OCI-LY3 (cell line): Measurements from ENCODE around the gene TNRC6C.

ENCODE experiments used
- H2AFZ ChIP-seq: fragments of 200-600, 300-600 bp; shearing (Covaris generic); 2 replicates; pipeline ENCODE4 v1.6.0; 2014; ENCODE audit warnings: antibody characterized with exemption, low read depth, low read length
- H3K27ac ChIP-seq: fragments of 200-600, 300-600 bp; sonication (generic); 2 replicates; pipeline ENCODE4 v1.5.1; 2014; ENCODE audit warnings: mild to moderate bottlenecking, low read length, moderate library complexity, mixed read lengths
- H3K27me3 ChIP-seq: fragments of 200-600, 300-600 bp; sonication (generic); 2 replicates; pipeline ENCODE4 v1.6.1; 2014; ENCODE audit warnings: low read depth, low read length, mixed read lengths
- H3K36me3 ChIP-seq: fragments of 200-600, 300-600 bp; sonication (generic); replicated peaks from 2 replicates; pipeline ENCODE3; 2014; ENCODE audit warnings: low read depth, low read length, mixed read lengths
- H3K4me1 ChIP-seq: fragments of 300-600, 200-600 bp; sonication (generic); 2 replicates; pipeline ENCODE4 v1.6.1; 2014; ENCODE audit warnings: low read length, mixed read lengths
- H3K4me2 ChIP-seq: fragments of 200-600, 300-600 bp; sonication (generic); 2 replicates; pipeline ENCODE4 v1.6.1; 2014; ENCODE audit warnings: low read length, mixed read lengths
- H3K4me3 ChIP-seq: fragments of 300-600, 200-600 bp; sonication (generic); 2 replicates; pipeline ENCODE4 v1.5.1; 2014; ENCODE audit warnings: antibody characterized with exemption, mild to moderate bottlenecking, low read length, moderate library complexity
- H3K79me2 ChIP-seq: fragments of 300-600, 200-600 bp; shearing (Covaris generic); 2 replicates; pipeline ENCODE4 v1.6.1; 2014; ENCODE audit warnings: mild to moderate bottlenecking, low read length, mixed read lengths
- H3K9ac ChIP-seq: fragments of 300-600, 200-600 bp; shearing (Covaris generic); 2 replicates; pipeline ENCODE4 v1.6.0; 2014; ENCODE audit warnings: mild to moderate bottlenecking, low read length, moderate library complexity
- H3K9me3 ChIP-seq: fragments of 200-600, 300-600 bp; shearing (Covaris generic); 2 replicates; pipeline ENCODE4 v1.6.1; 2014; ENCODE audit warnings: low read length, mixed read lengths; ENCODE audit not compliant: insufficient read depth
- H4K20me1 ChIP-seq: fragments of 200-600, 300-600 bp; sonication (generic); 2 replicates; pipeline ENCODE4 v1.6.1; 2016; ENCODE audit warnings: low read length, mixed read lengths; ENCODE audit not compliant: insufficient read depth
- EZH2phosphoT487 ChIP-seq: fragments of 200-600 bp; shearing (Covaris generic); IDR thresholded peaks from 2 replicates; pipeline ENCODE4 v1.6.1; 2018; ENCODE audit warnings: antibody characterized with exemption, mixed run types, low read depth
- TF ChIP-seq, protein P1 (sequence below): fragments of 200-600, 300-600 bp; sonication (generic); IDR thresholded peaks from 2 replicates; pipeline ENCODE4 v1.5.1; 2014; ENCODE audit warnings: antibody characterized with exemption, low read length, low read depth

TNRC6C gene

DNA sequence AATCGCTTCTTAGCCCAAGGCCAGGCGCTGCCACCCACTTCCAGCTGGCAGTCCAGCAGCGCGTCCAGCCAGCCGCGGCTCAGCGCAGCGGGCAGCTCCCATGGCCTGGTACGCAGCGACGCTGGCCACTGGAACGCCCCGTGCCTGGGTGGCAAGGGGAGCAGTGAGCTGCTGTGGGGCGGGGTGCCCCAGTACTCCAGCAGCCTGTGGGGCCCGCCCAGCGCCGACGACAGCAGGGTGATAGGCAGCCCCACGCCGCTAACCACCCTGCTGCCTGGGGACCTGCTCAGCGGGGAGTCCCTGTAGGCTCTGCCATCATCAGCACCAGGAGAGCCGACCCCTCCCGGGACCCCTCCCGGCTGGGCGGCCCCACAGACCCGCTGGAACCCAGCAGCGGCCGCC lies 146.0 kb downstream of the TNRC6C start:
- TF ChIP-seq, protein P1, sequence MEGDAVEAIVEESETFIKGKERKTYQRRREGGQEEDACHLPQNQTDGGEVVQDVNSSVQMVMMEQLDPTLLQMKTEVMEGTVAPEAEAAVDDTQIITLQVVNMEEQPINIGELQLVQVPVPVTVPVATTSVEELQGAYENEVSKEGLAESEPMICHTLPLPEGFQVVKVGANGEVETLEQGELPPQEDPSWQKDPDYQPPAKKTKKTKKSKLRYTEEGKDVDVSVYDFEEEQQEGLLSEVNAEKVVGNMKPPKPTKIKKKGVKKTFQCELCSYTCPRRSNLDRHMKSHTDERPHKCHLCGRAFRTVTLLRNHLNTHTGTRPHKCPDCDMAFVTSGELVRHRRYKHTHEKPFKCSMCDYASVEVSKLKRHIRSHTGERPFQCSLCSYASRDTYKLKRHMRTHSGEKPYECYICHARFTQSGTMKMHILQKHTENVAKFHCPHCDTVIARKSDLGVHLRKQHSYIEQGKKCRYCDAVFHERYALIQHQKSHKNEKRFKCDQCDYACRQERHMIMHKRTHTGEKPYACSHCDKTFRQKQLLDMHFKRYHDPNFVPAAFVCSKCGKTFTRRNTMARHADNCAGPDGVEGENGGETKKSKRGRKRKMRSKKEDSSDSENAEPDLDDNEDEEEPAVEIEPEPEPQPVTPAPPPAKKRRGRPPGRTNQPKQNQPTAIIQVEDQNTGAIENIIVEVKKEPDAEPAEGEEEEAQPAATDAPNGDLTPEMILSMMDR, result no peak
- TF ChIP-seq EZH2phosphoT487, result no peak
- Histone ChIP-seq H3K9ac (no peak overlapping the region), H3K27me3 (no peaks in the 10 kb centered on the region), H2AFZ (no peak overlapping the region), H3K79me2 (no peaks in the 10 kb centered on the region), H4K20me1 (no peaks in the 10 kb centered on the region), H3K4me3 (no peak overlapping the region), H3K9me3 (no peaks in the 10 kb centered on the region), H3K4me1 (no peaks in the 10 kb centered on the region), H3K4me2 (no peak overlapping the region), H3K36me3 (peaks cover 3% of the 10 kb centered on the region), H3K27ac (no peak overlapping the region)

DNA sequence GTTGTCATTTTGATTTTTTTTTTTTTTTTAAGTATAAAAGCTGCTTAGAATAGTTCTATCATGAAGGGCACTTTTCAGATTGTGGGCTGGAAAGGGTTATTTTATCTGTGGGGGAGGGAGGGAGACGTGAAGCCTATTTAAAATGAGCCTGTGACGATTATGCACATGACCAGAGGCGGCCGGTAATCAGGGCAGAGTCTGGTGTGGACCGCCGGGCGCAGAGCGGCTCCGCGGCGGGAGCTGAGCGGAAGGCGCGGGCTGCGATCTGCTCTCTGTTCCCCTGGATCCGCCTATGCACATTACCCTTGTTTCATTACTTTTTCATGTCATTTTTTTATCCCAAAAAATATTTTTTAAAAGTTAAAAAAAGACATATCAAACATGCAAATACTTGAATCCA lies 146.6 kb downstream of the TNRC6C start:
- Histone ChIP-seq H3K4me1 (no peaks in the 10 kb centered on the region), H3K27ac (no peak overlapping the region), H4K20me1 (no peaks in the 10 kb centered on the region), H3K9me3 (no peaks in the 10 kb centered on the region), H3K36me3 (peaks cover 5% of the 10 kb centered on the region), H3K27me3 (no peaks in the 10 kb centered on the region), H3K9ac (no peak overlapping the region), H3K79me2 (no peaks in the 10 kb centered on the region), H2AFZ (no peak overlapping the region), H3K4me2 (no peak overlapping the region), H3K4me3 (no peak overlapping the region)
- TF ChIP-seq, protein P1, result no peak
- TF ChIP-seq EZH2phosphoT487, result no peak

DNA sequence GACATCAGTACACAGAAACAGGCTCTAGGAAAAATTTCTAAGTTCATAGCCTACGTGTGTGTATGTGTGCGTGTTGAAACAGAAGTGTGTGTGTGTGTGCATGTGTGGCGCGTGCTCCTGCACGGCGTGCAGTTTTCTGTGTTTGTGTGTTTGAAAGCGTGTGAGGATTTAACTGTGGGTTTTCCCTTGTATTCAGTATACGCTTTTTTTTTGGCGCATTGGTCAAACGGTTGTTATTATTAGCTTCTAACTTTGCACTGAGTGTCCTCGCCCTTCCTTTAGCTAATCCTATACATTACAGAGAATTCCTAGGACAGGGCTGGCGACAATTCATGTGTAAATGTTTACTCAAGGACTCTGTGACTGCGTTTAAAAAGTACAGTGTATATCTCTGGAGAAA lies 147.0 kb downstream of the TNRC6C start:
- no peak overlapping the region for H3K4me2 ChIP-seq
- no peak overlapping the region for H2AFZ ChIP-seq
- peaks cover 9% of the 10 kb centered on the region for H3K36me3 ChIP-seq
- no peaks in the 10 kb centered on the region for H3K9me3 ChIP-seq
- H4K20me1 ChIP-seq, result no peaks in the 10 kb centered on the region
- TF ChIP-seq EZH2phosphoT487, result no peak
- TF ChIP-seq, protein P1, result no peak
- H3K27me3 ChIP-seq, result no peaks in the 10 kb centered on the region
- no peak overlapping the region for H3K9ac ChIP-seq
- no peaks in the 10 kb centered on the region for H3K79me2 ChIP-seq
- H3K4me1 ChIP-seq, result no peaks in the 10 kb centered on the region
- no peak overlapping the region for H3K27ac ChIP-seq
- H3K4me3 ChIP-seq, result no peak overlapping the region

DNA sequence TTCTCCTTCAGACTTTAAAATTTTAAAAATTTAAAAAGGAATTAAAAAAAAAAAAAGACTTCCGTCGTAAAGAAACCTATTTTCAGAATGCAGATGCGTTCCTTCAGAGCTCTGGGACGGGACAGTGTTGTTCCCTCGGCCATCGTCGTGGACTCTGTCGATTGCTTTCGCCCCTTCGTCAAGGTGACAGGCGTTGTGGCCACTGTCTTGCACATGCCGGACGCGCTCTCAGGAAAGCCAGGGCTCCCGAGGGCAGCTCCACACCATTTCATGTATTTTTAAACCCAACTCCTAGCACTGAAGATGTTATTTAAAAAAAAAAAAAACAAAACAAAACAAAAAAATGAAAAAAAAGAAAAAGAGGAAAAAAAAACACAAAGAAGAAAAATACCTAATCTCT lies 147.7 kb downstream of the TNRC6C start:
- Histone ChIP-seq H3K79me2 (no peaks in the 10 kb centered on the region), H3K27me3 (no peaks in the 10 kb centered on the region), H3K4me2 (no peak overlapping the region), H3K4me3 (no peak overlapping the region), H3K36me3 (peaks cover 16% of the 10 kb centered on the region), H3K27ac (no peak overlapping the region), H4K20me1 (no peaks in the 10 kb centered on the region), H2AFZ (no peak overlapping the region), H3K9me3 (no peaks in the 10 kb centered on the region), H3K9ac (no peak overlapping the region), H3K4me1 (no peaks in the 10 kb centered on the region)
- TF ChIP-seq EZH2phosphoT487, result no peak
- TF ChIP-seq, protein P1, result no peak
